Ascending aorta (tissue), 2 donors: ENCODE measurements around the gene BPIFB6. TPM values are rescaled to one million over a fixed set of nuclear protein-coding genes. Genes with fewer than 3 reads are reported as not detected.

ENCODE experiments used
- DNase-seq, 2 donors: peaks; one replicate each; pipeline ENCODE4 v3.0.0-alpha.2; 2019; ENCODE audit warnings: low spot score in 2 of 2
- H3K27ac ChIP-seq, 2 donors: fragments of 200-600 bp; sonication (generic); one replicate each; pipeline ENCODE4 v1.5.1; 2016 to 2017; ENCODE audit warnings: mild to moderate bottlenecking in 1 of 2
- H3K27me3 ChIP-seq: fragments of 200-600 bp; sonication (generic); one replicate; pipeline ENCODE4 v1.5.1; 2017
- H3K36me3 ChIP-seq, 2 donors: fragments of 200-600 bp; sonication (generic); one replicate each; pipeline ENCODE4 v1.5.1; 2016
- H3K4me1 ChIP-seq, 2 donors: fragments of 200-600 bp; sonication (generic); one replicate each; pipeline ENCODE4 v1.5.1; 2016 to 2017; ENCODE audit warnings: mild to moderate bottlenecking in 1 of 2
- H3K4me3 ChIP-seq, 2 donors: fragments of 200-600 bp; sonication (generic); one replicate each; pipeline ENCODE4 v1.5.1; 2016 to 2017; ENCODE audit warnings: mild to moderate bottlenecking in 1 of 2
- H3K9me3 ChIP-seq, 2 donors: fragments of 200-600 bp; sonication (generic); one replicate each; pipeline ENCODE4 v1.5.1; 2016
- CTCF ChIP-seq, 3 experiments: fragments of 200-600 bp in 2 of 3; fragments of 450-650 bp in 1 of 3; sonication (generic) in 2 of 3; IDR thresholded peaks; one replicate each; pipeline ENCODE4 v1.5.1; 2016 to 2019; ENCODE audit warnings: antibody characterized with exemption in 3 of 3, mild to moderate bottlenecking in 1 of 3, moderate library complexity in 1 of 3
- intact Hi-C: fragments of 100-400 bp; cut with DNase I; formaldehyde crosslinking; loops from one replicate; pipeline ENCODE4 v1.15.1; 2023
- total RNA-seq: library from RNA; depleted of rRNA; stranded (reverse); fragments of >200 nt; gene quantifications from one replicate; pipeline ENCODE4 v1.1.0, GENCODE V29; 2016

The BPIFB6 gene
- not detected for total RNA-seq

GRCh38 chr20:33031531-33031930 is at the start of gene BPIFB6:
Gene BPIFB6, plus strand, starts transcription at chr20:33031648. Its CDS starts 0 bp downstream, at chr20:33031648.
- intact Hi-C loops, result no loop called here
- no peak within 1 kb of the TSS for H3K4me3 ChIP-seq
- no peaks in the 10 kb centered on the region for H3K4me1 ChIP-seq
- no peaks in the 10 kb centered on the region for H3K36me3 ChIP-seq
- no peak for DNase-seq
- H3K9me3 ChIP-seq, result no peaks in the 10 kb centered on the region
- TF ChIP-seq CTCF (IDR thresholded peaks at IDR 0.05), result no peak
- H3K27ac ChIP-seq, result no peak within 1 kb of the TSS
- H3K27me3 ChIP-seq, result no peaks in the 10 kb centered on the region

GRCh38 chr20:32982617-32983458 is 48.6 kb upstream of the BPIFB6 start:
- intact Hi-C loops, result no loop called here
- no peaks in the 10 kb centered on the region for H3K4me1 ChIP-seq
- H3K4me3 ChIP-seq, result no peak overlapping the region
- no peaks in the 10 kb centered on the region for H3K36me3 ChIP-seq
- no peak for DNase-seq
- no peaks in the 10 kb centered on the region for H3K9me3 ChIP-seq
- no peak overlapping the region for H3K27ac ChIP-seq
- H3K27me3 ChIP-seq, result no peaks in the 10 kb centered on the region
- no peak for TF ChIP-seq CTCF (IDR thresholded peaks at IDR 0.05)

- no peak overlapping the region for H3K4me3 ChIP-seq
- no peaks in the 10 kb centered on the region for H3K27me3 ChIP-seq
- H3K4me1 ChIP-seq, result no peaks in the 10 kb centered on the region
- DNase-seq, result no peak
- no peak for TF ChIP-seq CTCF (IDR thresholded peaks at IDR 0.05)
- H3K27ac ChIP-seq, result no peak overlapping the region
- intact Hi-C loops, result no loop called here
- H3K36me3 ChIP-seq, result no peaks in the 10 kb centered on the region
- H3K9me3 ChIP-seq, result no peaks in the 10 kb centered on the region
These were observed 47.9 kb upstream of the BPIFB6 start for GRCh38 chr20:32983459-32984112.

GRCh38 chr20:32984196-32984595 is 47.3 kb upstream of the BPIFB6 start:
- DNase-seq, result no peak
- Histone ChIP-seq H3K36me3 (no peaks in the 10 kb centered on the region), H3K9me3 (no peaks in the 10 kb centered on the region), H3K4me3 (no peak overlapping the region), H3K4me1 (no peaks in the 10 kb centered on the region), H3K27me3 (no peaks in the 10 kb centered on the region), H3K27ac (no peak overlapping the region)
- TF ChIP-seq CTCF (IDR thresholded peaks at IDR 0.05), result no peak
- intact Hi-C loops, result no loop called here

- H3K4me1 ChIP-seq, result no peaks in the 10 kb centered on the region
- H3K27me3 ChIP-seq, result no peaks in the 10 kb centered on the region
- no peak for TF ChIP-seq CTCF (IDR thresholded peaks at IDR 0.05)
- H3K9me3 ChIP-seq, result no peaks in the 10 kb centered on the region
- H3K27ac ChIP-seq, result no peak overlapping the region
- DNase-seq, result no peak
- no peaks in the 10 kb centered on the region for H3K36me3 ChIP-seq
- intact Hi-C loops, result no loop called here
- H3K4me3 ChIP-seq, result no peak overlapping the region
These were observed 46.7 kb upstream of the BPIFB6 start for GRCh38 chr20:32984631-32985354.
